RWPE2 (cell line): ENCODE measurements around the gene ZNF385A.
A peak's percentile ranks its signal among the peaks of the same experiment; 100 is the strongest.

ENCODE experiments used
- ATAC-seq: fragments of 200-7000 bp; cut with Tn5 transposase; 3 replicates; pipeline ENCODE4 v1.9.1; 2021; ENCODE audit warnings: low read depth
- DNase-seq: peaks from one replicate; pipeline ENCODE4 v3.0.0-alpha.2; 2020; ENCODE audit warnings: low spot score
- H3K27ac ChIP-seq: fragments of 450-650 bp; 2 replicates; pipeline ENCODE4 v1.5.1; 2017; ENCODE audit warnings: mild to moderate bottlenecking; ENCODE audit not compliant: poor library complexity, severe bottlenecking
- H3K27me3 ChIP-seq: fragments of 250-450 bp; sonication (Bioruptor Pico); 2 replicates; pipeline ENCODE4 v1.5.1; 2021; ENCODE audit warnings: mild to moderate bottlenecking, moderate library complexity; ENCODE audit not compliant: insufficient read depth, poor library complexity, severe bottlenecking
- H3K36me3 ChIP-seq: fragments of 250-450 bp; sonication (Bioruptor Pico); 2 replicates; pipeline ENCODE4 v1.5.1; 2020; ENCODE audit warnings: low read depth, mild to moderate bottlenecking, moderate library complexity
- H3K4me1 ChIP-seq: fragments of 250-450 bp; sonication (Bioruptor Pico); 2 replicates; pipeline ENCODE4 v1.5.1; 2021; ENCODE audit warnings: mild to moderate bottlenecking, moderate library complexity; ENCODE audit not compliant: insufficient read depth, poor library complexity, severe bottlenecking
- H3K4me3 ChIP-seq: fragments of 250-450 bp; sonication (Bioruptor Pico); 2 replicates; pipeline ENCODE4 v1.5.1; 2021; ENCODE audit warnings: mild to moderate bottlenecking, moderate library complexity; ENCODE audit not compliant: severe bottlenecking
- H3K9me3 ChIP-seq: fragments of 250-450 bp; sonication (Bioruptor Pico); 2 replicates; pipeline ENCODE4 v1.5.1; 2021; ENCODE audit warnings: mild to moderate bottlenecking, moderate library complexity; ENCODE audit not compliant: severe bottlenecking
- CTCF ChIP-seq: fragments of 450-650 bp; IDR thresholded peaks from one replicate; pipeline ENCODE4 v1.5.1; 2017; ENCODE audit warnings: mild to moderate bottlenecking, moderate library complexity; ENCODE audit not compliant: poor library complexity, severe bottlenecking

Gene ZNF385A

GRCh38 chr12:54419088-54419887 is 34.8 kb upstream of the ZNF385A start, which contains the start of gene ITGA5:
Gene ITGA5, minus strand, starts transcription at chr12:54419266. Its CDS starts 68 bp downstream, at chr12:54419198.
- H3K36me3 ChIP-seq = peaks cover 28% of the 10 kb centered on the region
- peak within 1 kb of the TSS; percentile 92 for H3K27ac ChIP-seq
- H3K27me3 ChIP-seq = no peaks in the 10 kb centered on the region
- peaks cover 65% of the 10 kb centered on the region for H3K4me1 ChIP-seq
- peak; percentile 48 for ATAC-seq
- H3K9me3 ChIP-seq = no peaks in the 10 kb centered on the region
- peak; percentile 87 for DNase-seq
- peak within 1 kb of the TSS; percentile 99 for H3K4me3 ChIP-seq
- TF ChIP-seq CTCF = no peak

- H3K9me3 ChIP-seq = no peaks in the 10 kb centered on the region
- no peak for ATAC-seq
- peaks cover 69% of the 10 kb centered on the region for H3K4me1 ChIP-seq
- peaks cover 34% of the 10 kb centered on the region for H3K36me3 ChIP-seq
- peak overlapping the region; percentile 99 for H3K4me3 ChIP-seq
- DNase-seq = no peak
- no peak for TF ChIP-seq CTCF
- no peaks in the 10 kb centered on the region for H3K27me3 ChIP-seq
- peak overlapping the region; percentile 92 for H3K27ac ChIP-seq
These were observed 34.0 kb upstream of the ZNF385A start for GRCh38 chr12:54418441-54419087.

- Histone ChIP-seq H3K27me3 (no peaks in the 10 kb centered on the region), H3K36me3 (peaks cover 41% of the 10 kb centered on the region), H3K27ac (peak overlapping the region; percentile 92), H3K4me3 (peak overlapping the region; percentile 99), H3K9me3 (no peaks in the 10 kb centered on the region), H3K4me1 (peaks cover 70% of the 10 kb centered on the region)
- DNase-seq = no peak
- no peak for TF ChIP-seq CTCF
- no peak for ATAC-seq
These were observed 33.3 kb upstream of the ZNF385A start for GRCh38 chr12:54417712-54418440.

- Histone ChIP-seq H3K36me3 (peaks cover 50% of the 10 kb centered on the region), H3K9me3 (no peaks in the 10 kb centered on the region), H3K4me3 (peak overlapping the region; percentile 99), H3K27me3 (no peaks in the 10 kb centered on the region), H3K27ac (peak overlapping the region; percentile 92), H3K4me1 (peaks cover 70% of the 10 kb centered on the region)
- no peak for ATAC-seq
- DNase-seq = no peak
- TF ChIP-seq CTCF = no peak
These were observed 32.4 kb upstream of the ZNF385A start for GRCh38 chr12:54416687-54417603.
